ENCODE measurements around the gene GRID2.

- TF ChIP-seq CTCF (IDR thresholded peaks at IDR 0.05; ENCODE audit: low read length) (no peak), EZH2phosphoT487 (IDR thresholded peaks at IDR 0.05; ENCODE audit: low read length) (no peak), EZH2 (optimal IDR thresholded peaks at IDR 0.05; ENCODE audit: low read depth, low read length) (no peak)
These were observed 1112.8 kb downstream of the GRID2 start for GRCh38 chr4:93416344-93417128.

Measured in MM.1S (cell line).